MM.1S (cell line): ENCODE measurements around the gene PTPRZ1.

Source experiments
- CTCF ChIP-seq: fragments of 300-600 bp; sonication (generic); IDR thresholded peaks from 2 replicates; pipeline ENCODE4 v1.5.1; 2016; ENCODE audit warnings: antibody characterized with exemption, low read length, mixed read lengths
- EZH2phosphoT487 ChIP-seq: fragments of 300-600 bp; sonication (generic); IDR thresholded peaks from 2 replicates; pipeline ENCODE4 v1.6.1; 2018; ENCODE audit warnings: antibody characterized with exemption, low read length

DNA sequence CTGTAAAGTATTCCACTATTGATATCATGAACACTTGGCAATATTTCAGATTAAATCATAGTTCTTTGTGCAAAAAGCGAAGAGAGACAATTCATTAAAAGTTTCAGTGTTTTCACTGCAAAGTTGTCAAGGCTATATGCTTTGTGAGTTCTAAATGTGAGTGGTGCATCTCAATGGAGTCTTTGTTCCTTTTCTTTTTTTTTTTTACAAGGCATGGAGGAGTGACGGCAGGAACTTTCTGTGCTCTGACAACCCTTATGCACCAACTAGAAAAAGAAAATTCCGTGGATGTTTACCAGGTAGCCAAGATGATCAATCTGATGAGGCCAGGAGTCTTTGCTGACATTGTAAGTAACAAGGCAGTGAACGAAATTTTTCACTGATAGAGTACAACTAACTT is 186.6 kb downstream of the PTPRZ1 start:
- TF ChIP-seq EZH2phosphoT487 (no peak), CTCF (no peak)
